GM12865 (cell line): ENCODE results near the gene IFI27L1.

Source experiments
- DNase-seq: peaks from one replicate; pipeline ENCODE4 v3.0.0; 2010; ENCODE audit warnings: low read depth
- H3K4me3 ChIP-seq: 2 replicates; pipeline ENCODE4 v1.5.1; 2011; ENCODE audit warnings: mild to moderate bottlenecking, low read depth, low read length, control low read depth
- CTCF ChIP-seq: IDR thresholded peaks from 2 replicates; pipeline ENCODE4 v1.5.1; 2011; ENCODE audit warnings: low read length, control low read depth, low read depth, inconsistent platforms; ENCODE audit not compliant: insufficient read depth; ENCODE audit errors: missing control alignments

IFI27L1 gene

GRCh38 chr14:94139421-94139820 is 58.3 kb downstream of the IFI27L1 start:
- no peak overlapping the region for H3K4me3 ChIP-seq
- no peak for DNase-seq
- no peak for TF ChIP-seq CTCF

GRCh38 chr14:94142247-94142646 is 61.1 kb downstream of the IFI27L1 start:
- no peak for TF ChIP-seq CTCF
- no peak overlapping the region for H3K4me3 ChIP-seq
- DNase-seq, result no peak

GRCh38 chr14:94142836-94143235 is 61.7 kb downstream of the IFI27L1 start:
- TF ChIP-seq CTCF, result no peak
- no peak for DNase-seq

GRCh38 chr14:94143239-94143638 is 62.1 kb downstream of the IFI27L1 start:
- DNase-seq, result peak; percentile 35
- H3K4me3 ChIP-seq, result no peak overlapping the region
- TF ChIP-seq CTCF, result peak; percentile 45

More at GRCh38 chr14:94142836-94143235, 61.7 kb downstream of the IFI27L1 start:
- no peak overlapping the region for H3K4me3 ChIP-seq

- TF ChIP-seq CTCF, result no peak
Observed at GRCh38 chr14:94143711-94144110, 62.6 kb downstream of the IFI27L1 start.

GRCh38 chr14:94144765-94145164 is 63.7 kb downstream of the IFI27L1 start:
- no peak for TF ChIP-seq CTCF
- H3K4me3 ChIP-seq, result no peak overlapping the region
- DNase-seq, result no peak

More at GRCh38 chr14:94143711-94144110, 62.6 kb downstream of the IFI27L1 start:
- no peak overlapping the region for H3K4me3 ChIP-seq
- no peak for DNase-seq

- no peak for TF ChIP-seq CTCF
- H3K4me3 ChIP-seq, result no peak overlapping the region
- DNase-seq, result peak; percentile 49
Observed at GRCh38 chr14:94145902-94146527, 64.9 kb downstream of the IFI27L1 start.
